Measurements from ENCODE around the gene PDGFD.

Gene PDGFD

DNA sequence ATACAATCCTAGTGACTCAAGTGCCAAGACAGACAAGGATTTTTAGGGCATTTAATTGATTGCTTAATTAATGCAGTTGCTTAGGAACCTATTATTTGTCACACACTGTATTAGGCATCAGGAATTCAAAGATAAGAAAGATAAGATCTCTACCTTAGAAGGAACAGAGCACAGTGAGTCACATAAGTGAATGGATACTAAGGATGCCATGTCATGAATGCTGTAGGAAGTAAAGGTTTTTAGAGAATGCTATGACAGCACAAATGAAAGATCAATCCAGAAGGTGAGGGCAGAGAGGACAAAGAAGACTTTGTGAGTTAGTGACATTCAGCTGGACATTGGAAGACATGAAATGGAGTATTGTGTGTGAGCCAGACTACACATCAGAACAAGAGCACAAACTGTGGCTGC is 275.4 kb downstream of the PDGFD start:
- TF ChIP-seq TEAD4 (IDR thresholded peaks at IDR 0.05): no peak
- no peak for TF ChIP-seq CREB1 (IDR thresholded peaks at IDR 0.05; ENCODE audit: low read depth)
- TF ChIP-seq NFIC (IDR thresholded peaks at IDR 0.05): no peak
- no peak for TF ChIP-seq TAF1 (IDR thresholded peaks at IDR 0.05; ENCODE audit: low read depth)
- TF ChIP-seq, protein P1, sequence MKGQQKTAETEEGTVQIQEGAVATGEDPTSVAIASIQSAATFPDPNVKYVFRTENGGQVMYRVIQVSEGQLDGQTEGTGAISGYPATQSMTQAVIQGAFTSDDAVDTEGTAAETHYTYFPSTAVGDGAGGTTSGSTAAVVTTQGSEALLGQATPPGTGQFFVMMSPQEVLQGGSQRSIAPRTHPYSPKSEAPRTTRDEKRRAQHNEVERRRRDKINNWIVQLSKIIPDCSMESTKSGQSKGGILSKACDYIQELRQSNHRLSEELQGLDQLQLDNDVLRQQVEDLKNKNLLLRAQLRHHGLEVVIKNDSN (IDR thresholded peaks at IDR 0.05): no peak
- no peak for TF ChIP-seq CEBPB (IDR thresholded peaks at IDR 0.05)
- TF ChIP-seq, protein P2, sequence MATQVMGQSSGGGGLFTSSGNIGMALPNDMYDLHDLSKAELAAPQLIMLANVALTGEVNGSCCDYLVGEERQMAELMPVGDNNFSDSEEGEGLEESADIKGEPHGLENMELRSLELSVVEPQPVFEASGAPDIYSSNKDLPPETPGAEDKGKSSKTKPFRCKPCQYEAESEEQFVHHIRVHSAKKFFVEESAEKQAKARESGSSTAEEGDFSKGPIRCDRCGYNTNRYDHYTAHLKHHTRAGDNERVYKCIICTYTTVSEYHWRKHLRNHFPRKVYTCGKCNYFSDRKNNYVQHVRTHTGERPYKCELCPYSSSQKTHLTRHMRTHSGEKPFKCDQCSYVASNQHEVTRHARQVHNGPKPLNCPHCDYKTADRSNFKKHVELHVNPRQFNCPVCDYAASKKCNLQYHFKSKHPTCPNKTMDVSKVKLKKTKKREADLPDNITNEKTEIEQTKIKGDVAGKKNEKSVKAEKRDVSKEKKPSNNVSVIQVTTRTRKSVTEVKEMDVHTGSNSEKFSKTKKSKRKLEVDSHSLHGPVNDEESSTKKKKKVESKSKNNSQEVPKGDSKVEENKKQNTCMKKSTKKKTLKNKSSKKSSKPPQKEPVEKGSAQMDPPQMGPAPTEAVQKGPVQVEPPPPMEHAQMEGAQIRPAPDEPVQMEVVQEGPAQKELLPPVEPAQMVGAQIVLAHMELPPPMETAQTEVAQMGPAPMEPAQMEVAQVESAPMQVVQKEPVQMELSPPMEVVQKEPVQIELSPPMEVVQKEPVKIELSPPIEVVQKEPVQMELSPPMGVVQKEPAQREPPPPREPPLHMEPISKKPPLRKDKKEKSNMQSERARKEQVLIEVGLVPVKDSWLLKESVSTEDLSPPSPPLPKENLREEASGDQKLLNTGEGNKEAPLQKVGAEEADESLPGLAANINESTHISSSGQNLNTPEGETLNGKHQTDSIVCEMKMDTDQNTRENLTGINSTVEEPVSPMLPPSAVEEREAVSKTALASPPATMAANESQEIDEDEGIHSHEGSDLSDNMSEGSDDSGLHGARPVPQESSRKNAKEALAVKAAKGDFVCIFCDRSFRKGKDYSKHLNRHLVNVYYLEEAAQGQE (IDR thresholded peaks at IDR 0.05; ENCODE audit: low read depth): no peak
- TF ChIP-seq, protein P3, sequence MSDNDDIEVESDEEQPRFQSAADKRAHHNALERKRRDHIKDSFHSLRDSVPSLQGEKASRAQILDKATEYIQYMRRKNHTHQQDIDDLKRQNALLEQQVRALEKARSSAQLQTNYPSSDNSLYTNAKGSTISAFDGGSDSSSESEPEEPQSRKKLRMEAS (IDR thresholded peaks at IDR 0.05): no peak
- no peak for TF ChIP-seq RAD21 (IDR thresholded peaks at IDR 0.05; ENCODE audit: low read depth)
- TF ChIP-seq FOXM1 (IDR thresholded peaks at IDR 0.05; ENCODE audit: borderline replicate concordance, low read depth): no peak
- no peak for TF ChIP-seq EP300 (IDR thresholded peaks at IDR 0.05; ENCODE audit: borderline replicate concordance)
- TF ChIP-seq YY1 (IDR thresholded peaks at IDR 0.05; ENCODE audit: low read depth): no peak
- no peak for TF ChIP-seq EGR1 (IDR thresholded peaks at IDR 0.05)
- no peak for TF ChIP-seq ZBTB7A (IDR thresholded peaks at IDR 0.05; ENCODE audit: low read depth)
- no peak for TF ChIP-seq TCF12 (IDR thresholded peaks at IDR 0.05; ENCODE audit: low read depth)

DNA sequence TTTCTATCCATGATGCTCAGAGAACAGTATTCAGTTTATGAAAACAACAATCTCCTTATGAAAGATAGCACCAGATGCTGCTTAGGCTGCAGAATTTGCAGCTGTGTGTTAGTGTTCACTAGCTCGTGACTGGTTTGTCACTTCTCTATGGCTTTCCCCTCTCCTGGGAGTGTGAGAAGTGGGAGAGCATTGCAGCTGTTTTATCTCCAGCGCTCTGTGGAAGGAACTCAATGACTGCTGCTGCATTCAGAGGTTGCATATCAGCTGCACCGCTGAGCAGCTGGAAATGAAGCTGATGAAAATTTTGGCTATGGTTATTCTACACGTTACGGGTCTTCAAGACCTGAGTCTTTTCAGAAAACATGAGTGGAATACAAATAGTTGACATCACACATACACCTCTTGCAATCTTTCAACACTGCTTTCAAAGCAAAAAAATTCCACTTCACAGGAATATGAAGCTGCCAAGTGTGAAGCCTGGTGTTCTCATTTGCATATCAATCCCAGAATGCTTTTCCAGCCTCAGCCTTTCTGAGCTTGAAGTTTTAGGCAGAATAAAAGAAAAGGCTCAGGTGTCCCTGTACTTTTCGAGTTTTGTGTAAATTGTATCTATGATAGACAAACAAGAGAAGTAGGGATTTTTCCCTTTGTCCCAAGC is 276.8 kb downstream of the PDGFD start:
- TF ChIP-seq TEAD4 (IDR thresholded peaks at IDR 0.05) (no peak), TCF12 (IDR thresholded peaks at IDR 0.05; ENCODE audit: low read depth) (no peak), EGR1 (IDR thresholded peaks at IDR 0.05) (no peak), ZBTB7A (IDR thresholded peaks at IDR 0.05; ENCODE audit: low read depth) (no peak), FOXM1 (IDR thresholded peaks at IDR 0.05; ENCODE audit: borderline replicate concordance, low read depth) (no peak), NFIC (IDR thresholded peaks at IDR 0.05) (no peak), EP300 (IDR thresholded peaks at IDR 0.05; ENCODE audit: borderline replicate concordance) (no peak), CREB1 (IDR thresholded peaks at IDR 0.05; ENCODE audit: low read depth) (no peak), TAF1 (IDR thresholded peaks at IDR 0.05; ENCODE audit: low read depth) (no peak), YY1 (IDR thresholded peaks at IDR 0.05; ENCODE audit: low read depth) (no peak), RAD21 (IDR thresholded peaks at IDR 0.05; ENCODE audit: low read depth) (no peak), CEBPB (IDR thresholded peaks at IDR 0.05) (no peak)
- TF ChIP-seq, protein P2 (IDR thresholded peaks at IDR 0.05; ENCODE audit: low read depth): no peak
- TF ChIP-seq, protein P1 (IDR thresholded peaks at IDR 0.05): no peak
- TF ChIP-seq, protein P3 (IDR thresholded peaks at IDR 0.05): no peak

DNA sequence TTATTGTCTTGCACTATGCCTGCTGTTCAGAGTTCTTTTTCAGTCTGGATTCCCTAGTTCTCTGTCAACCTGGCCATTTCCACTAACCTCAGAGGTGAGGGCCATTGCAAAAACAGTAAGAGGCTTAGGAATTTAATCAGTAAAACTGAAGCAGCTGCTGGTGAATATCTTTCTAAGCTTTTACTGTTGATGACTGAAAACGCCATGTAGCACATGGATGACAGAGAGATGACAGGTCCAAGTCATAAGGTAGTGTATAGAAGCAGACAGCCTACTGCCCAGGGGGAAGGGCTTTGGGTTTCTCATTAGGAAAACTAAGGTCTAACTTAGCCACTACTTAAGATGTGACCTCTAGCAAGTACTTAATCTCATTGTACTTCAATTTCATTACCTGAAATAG is 280.1 kb downstream of the PDGFD start:
- TF ChIP-seq, protein P1 (IDR thresholded peaks at IDR 0.05): no peak
- no peak for TF ChIP-seq CREB1 (IDR thresholded peaks at IDR 0.05; ENCODE audit: low read depth)
- TF ChIP-seq RAD21 (IDR thresholded peaks at IDR 0.05; ENCODE audit: low read depth): no peak
- TF ChIP-seq TCF12 (IDR thresholded peaks at IDR 0.05; ENCODE audit: low read depth): no peak
- TF ChIP-seq EP300 (IDR thresholded peaks at IDR 0.05; ENCODE audit: borderline replicate concordance): no peak
- TF ChIP-seq YY1 (IDR thresholded peaks at IDR 0.05; ENCODE audit: low read depth): no peak
- TF ChIP-seq, protein P2 (IDR thresholded peaks at IDR 0.05; ENCODE audit: low read depth): no peak
- TF ChIP-seq, protein P3 (IDR thresholded peaks at IDR 0.05): no peak
- TF ChIP-seq CEBPB (IDR thresholded peaks at IDR 0.05): no peak
- TF ChIP-seq ZBTB7A (IDR thresholded peaks at IDR 0.05; ENCODE audit: low read depth): no peak
- TF ChIP-seq TAF1 (IDR thresholded peaks at IDR 0.05; ENCODE audit: low read depth): no peak
- no peak for TF ChIP-seq TEAD4 (IDR thresholded peaks at IDR 0.05)
- no peak for TF ChIP-seq FOXM1 (IDR thresholded peaks at IDR 0.05; ENCODE audit: borderline replicate concordance, low read depth)
- TF ChIP-seq NFIC (IDR thresholded peaks at IDR 0.05): no peak
- no peak for TF ChIP-seq EGR1 (IDR thresholded peaks at IDR 0.05)

All from Ishikawa (cell line).